ENCODE results near the gene ALKBH6. TPM values are rescaled to one million over a fixed set of nuclear protein-coding genes. Genes with fewer than 3 reads are reported as not detected.

The ALKBH6 gene
- total and polyA plus RNA-seq, 9 of the 15 experiments (the other 6 are each of a cell fraction or from before 2014, with no cell fraction given): 0.67 to 62.0 (median 34.5) TPM

- Histone ChIP-seq H4K20me1 (replicated peaks; ENCODE audit: control insufficient read depth, insufficient read depth, low read length) (no peaks in the 10 kb centered on the region; the same call in 1 of the 2 replicates), H3K9ac (ENCODE audit: insufficient read depth in 1 of 2, low read depth in 2 of 2, low read length in 2 of 2) (no peak overlapping the region), H3K27ac (ENCODE audit: extremely low read depth, low read depth, low read length) (no peak overlapping the region), H3K9me1 (ENCODE audit: control insufficient read depth, insufficient read depth, low read length) (no peaks in the 10 kb centered on the region), H3K4me1 (replicated peaks in 1 of 2; ENCODE audit: control insufficient read depth in 2 of 2, insufficient read depth in 2 of 2, low read length in 2 of 2) (peaks cover 0 to 13% of the 10 kb centered on the region in 2 experiments; a peak in 2 of 5 replicates), H3K4me2 (ENCODE audit: insufficient read depth, low read length) (no peak overlapping the region), H3K79me2 (ENCODE audit: control insufficient read depth, insufficient read depth, low read length) (peaks cover 4% of the 10 kb centered on the region; the same call in 1 of the 3 replicates), H3K36me3 (ENCODE audit: control insufficient read depth, insufficient read depth, low read length) (peaks cover 20% of the 10 kb centered on the region; the same call in 2 of the 3 replicates), H2AFZ (ENCODE audit: low read depth, low read length) (no peak overlapping the region), H3K27me3 (ENCODE audit: control insufficient read depth in 2 of 2, insufficient read depth in 2 of 2, low read length in 2 of 2) (no peaks in the 10 kb centered on the region), H3K4me3 (no peak overlapping the region), H3K9me3 (replicated peaks; ENCODE audit: control insufficient read depth, insufficient read depth, low read depth, low read length) (no peaks in the 10 kb centered on the region)
- FAIRE-seq: no peak
- no peak for ATAC-seq
- intact Hi-C loops (cut with micrococcal nuclease) (no loop called here), in situ Hi-C loops (cut with MboI) (no loop called here)
- no peak for DNase-seq (ENCODE audit: extremely low read depth in 1 of 4, low spot score in 3 of 4)
- ChIA-PET CTCF (ENCODE audit: low intra/inter-chr PET ratio) (no interaction called here), POLR2A (interaction anchor here (1.0 to 1.4 kb wide), 2 partner anchors 11 to 21 kb away, joined by 4 to 9 read pairs; partner anchors contain the start of gene ALKBH6)
- 75% methylated on average over 4 of the region's 4 CpGs for WGBS (ENCODE audit: insufficient coverage, low coverage, missing lambda C conversion rate)
- TF ChIP-seq ZNF589 (CRISPR knock-in tag; IDR thresholded peaks at IDR 0.05; ENCODE audit: low read depth): no peak
- no peak for TF ChIP-seq RBM15 (IDR thresholded peaks at IDR 0.05; ENCODE audit: insufficient read depth, low read length)
- TF ChIP-seq, protein P1, sequence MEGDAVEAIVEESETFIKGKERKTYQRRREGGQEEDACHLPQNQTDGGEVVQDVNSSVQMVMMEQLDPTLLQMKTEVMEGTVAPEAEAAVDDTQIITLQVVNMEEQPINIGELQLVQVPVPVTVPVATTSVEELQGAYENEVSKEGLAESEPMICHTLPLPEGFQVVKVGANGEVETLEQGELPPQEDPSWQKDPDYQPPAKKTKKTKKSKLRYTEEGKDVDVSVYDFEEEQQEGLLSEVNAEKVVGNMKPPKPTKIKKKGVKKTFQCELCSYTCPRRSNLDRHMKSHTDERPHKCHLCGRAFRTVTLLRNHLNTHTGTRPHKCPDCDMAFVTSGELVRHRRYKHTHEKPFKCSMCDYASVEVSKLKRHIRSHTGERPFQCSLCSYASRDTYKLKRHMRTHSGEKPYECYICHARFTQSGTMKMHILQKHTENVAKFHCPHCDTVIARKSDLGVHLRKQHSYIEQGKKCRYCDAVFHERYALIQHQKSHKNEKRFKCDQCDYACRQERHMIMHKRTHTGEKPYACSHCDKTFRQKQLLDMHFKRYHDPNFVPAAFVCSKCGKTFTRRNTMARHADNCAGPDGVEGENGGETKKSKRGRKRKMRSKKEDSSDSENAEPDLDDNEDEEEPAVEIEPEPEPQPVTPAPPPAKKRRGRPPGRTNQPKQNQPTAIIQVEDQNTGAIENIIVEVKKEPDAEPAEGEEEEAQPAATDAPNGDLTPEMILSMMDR (IDR thresholded peaks at IDR 0.05 in 2 of 3, conservative IDR thresholded peaks at IDR 0.05 in 1 of 3; ENCODE audit: insufficient read depth in 2 of 3, low read depth in 1 of 3, low read length in 3 of 3): no peak
- no peak for TF ChIP-seq SRSF7 (optimal IDR thresholded peaks at IDR 0.05; ENCODE audit: low read depth, low read length)
- TF ChIP-seq FOXP1 (CRISPR knock-in tag; IDR thresholded peaks at IDR 0.05): no peak
- TF ChIP-seq GATAD2A (IDR thresholded peaks at IDR 0.05): no peak
- TF ChIP-seq SMARCE1 (IDR thresholded peaks at IDR 0.05): no peak
- no peak for TF ChIP-seq TRIM25 (IDR thresholded peaks at IDR 0.05; ENCODE audit: borderline replicate concordance)
- TF ChIP-seq ZBTB49 (CRISPR knock-in tag; IDR thresholded peaks at IDR 0.05; ENCODE audit: borderline replicate concordance): no peak
- no peak for TF ChIP-seq BRD9 (IDR thresholded peaks at IDR 0.05; ENCODE audit: low read depth, partially characterized antibody)
- BruUV-seq (replicated peaks): no TSS peak
Measured at GRCh38 chr19:36003284-36003683, 10.7 kb downstream of the ALKBH6 start.

Measured in K562 (cell line).